ENCODE measurements around the gene RHBDD2. TPM values are rescaled to one million over a fixed set of nuclear protein-coding genes. Genes with fewer than 3 reads are reported as not detected.
"Not testable (repeated sequence)": the region's sequence is repeated elsewhere in the genome, so short reads cannot be mapped to it uniquely, and the experiment has no call there.

RHBDD2 gene
- total and polyA plus RNA-seq, 10 donors: 30.5 to 69.2 (median 47.0) TPM

DNA sequence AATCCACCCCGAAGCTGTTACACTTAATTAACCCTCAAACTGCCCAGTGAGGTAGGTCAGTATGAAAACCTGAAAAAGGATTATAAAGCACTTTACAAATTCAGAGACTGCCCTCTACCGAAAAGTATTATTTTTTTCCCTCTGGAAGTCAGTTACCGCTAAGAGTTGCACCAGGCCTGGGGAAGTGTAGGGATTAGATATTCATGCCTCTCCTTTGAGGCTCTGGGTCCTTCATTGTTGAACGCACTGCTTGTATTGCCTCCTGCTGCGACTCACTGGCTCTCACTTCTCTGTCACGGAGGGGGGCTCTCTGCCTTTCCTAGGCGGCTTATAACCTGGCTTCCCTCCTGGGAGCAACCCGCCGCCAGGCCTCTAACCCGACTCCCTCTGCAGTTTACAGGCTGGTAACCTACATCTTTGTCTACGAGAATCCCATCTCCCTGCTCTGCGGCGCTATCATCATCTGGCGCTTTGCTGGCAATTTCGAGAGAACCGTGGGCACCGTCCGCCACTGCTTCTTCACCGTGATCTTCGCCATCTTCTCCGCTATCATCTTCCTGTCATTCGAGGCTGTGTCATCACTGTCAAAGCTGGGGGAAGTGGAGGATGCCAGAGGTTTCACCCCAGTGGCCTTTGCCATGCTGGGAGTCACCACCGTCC is 2.7 kb downstream of the RHBDD2 start:
- DNase-seq: no peak
- Histone ChIP-seq H3K27me3 (replicated peaks in 1 of 7) (no peaks in the 10 kb centered on the region), H3K27ac (no peak overlapping the region), H3K4me1 (peaks cover 6 to 71% (median 39%) of the 10 kb centered on the region in 6 donors), H3K4me3 (no peak overlapping the region), H3K9me3 (no peaks in the 10 kb centered on the region), H3K36me3 (peaks cover 0 to 64% (median 53%) of the 10 kb centered on the region in 6 donors)
- TF ChIP-seq, protein P1, sequence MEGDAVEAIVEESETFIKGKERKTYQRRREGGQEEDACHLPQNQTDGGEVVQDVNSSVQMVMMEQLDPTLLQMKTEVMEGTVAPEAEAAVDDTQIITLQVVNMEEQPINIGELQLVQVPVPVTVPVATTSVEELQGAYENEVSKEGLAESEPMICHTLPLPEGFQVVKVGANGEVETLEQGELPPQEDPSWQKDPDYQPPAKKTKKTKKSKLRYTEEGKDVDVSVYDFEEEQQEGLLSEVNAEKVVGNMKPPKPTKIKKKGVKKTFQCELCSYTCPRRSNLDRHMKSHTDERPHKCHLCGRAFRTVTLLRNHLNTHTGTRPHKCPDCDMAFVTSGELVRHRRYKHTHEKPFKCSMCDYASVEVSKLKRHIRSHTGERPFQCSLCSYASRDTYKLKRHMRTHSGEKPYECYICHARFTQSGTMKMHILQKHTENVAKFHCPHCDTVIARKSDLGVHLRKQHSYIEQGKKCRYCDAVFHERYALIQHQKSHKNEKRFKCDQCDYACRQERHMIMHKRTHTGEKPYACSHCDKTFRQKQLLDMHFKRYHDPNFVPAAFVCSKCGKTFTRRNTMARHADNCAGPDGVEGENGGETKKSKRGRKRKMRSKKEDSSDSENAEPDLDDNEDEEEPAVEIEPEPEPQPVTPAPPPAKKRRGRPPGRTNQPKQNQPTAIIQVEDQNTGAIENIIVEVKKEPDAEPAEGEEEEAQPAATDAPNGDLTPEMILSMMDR (IDR thresholded peaks at IDR 0.05 in 8 of 11, conservative IDR thresholded peaks at IDR 0.05 in 3 of 11): no peak
- no peak for TF ChIP-seq POLR2A (IDR thresholded peaks at IDR 0.05)
- TF ChIP-seq POLR2AphosphoS5 (IDR thresholded peaks at IDR 0.05): no peak
- intact Hi-C loops (cut with DNase I; ENCODE audit: low total_unique reads): no loop called here
- 88 to 93% (median 90%) methylated on average over 23 of the region's 23 CpGs for WGBS, 5 donors

GRCh38 chr7:75883265-75883824 is 4.5 kb downstream of the RHBDD2 start:
- H3K9me3 ChIP-seq; DNase-seq; intact Hi-C loops (cut with DNase I; ENCODE audit: low total_unique reads); H3K27me3 ChIP-seq (replicated peaks in 1 of 7); H3K27ac ChIP-seq; H3K4me3 ChIP-seq: not testable (repeated sequence)
- Histone ChIP-seq H3K36me3 (peaks cover 0 to 82% (median 68%) of the 10 kb centered on the region in 6 donors), H3K4me1 (peaks cover 6 to 54% (median 29%) of the 10 kb centered on the region in 6 donors)
- 82 to 86% (median 85%) methylated on average over 13 of the region's 13 CpGs for WGBS, 5 donors

DNA sequence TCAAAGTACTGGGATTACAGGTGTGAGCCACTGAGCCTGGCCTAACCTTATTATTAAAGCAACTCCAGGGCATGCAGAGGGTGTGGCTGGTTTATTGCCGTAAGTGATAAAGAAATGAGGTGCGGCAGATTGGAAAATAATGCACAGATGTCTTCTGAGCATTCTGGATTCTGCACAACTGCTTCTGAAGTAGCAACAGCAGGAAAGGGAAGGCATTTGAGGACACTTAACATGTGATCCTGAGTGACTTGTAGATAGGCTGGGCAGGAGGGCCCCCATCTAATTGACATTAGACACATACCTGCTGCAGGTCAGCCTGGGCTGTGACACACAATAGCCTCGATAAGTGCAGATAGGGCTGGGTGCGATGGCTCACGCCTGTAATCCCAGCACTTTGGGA is 5.6 kb downstream of the RHBDD2 start:
- TF ChIP-seq POLR2AphosphoS5 (IDR thresholded peaks at IDR 0.05) (no peak), POLR2A (IDR thresholded peaks at IDR 0.05) (no peak)
- TF ChIP-seq, protein P1 (IDR thresholded peaks at IDR 0.05 in 8 of 11, conservative IDR thresholded peaks at IDR 0.05 in 3 of 11): no peak
- 93 to 98% (median 97%) methylated on average over 5 of the region's 5 CpGs for WGBS, 5 donors
- Histone ChIP-seq H3K27me3 (replicated peaks in 1 of 7) (no peaks in the 10 kb centered on the region), H3K4me3 (no peak overlapping the region), H3K36me3 (peaks cover 0 to 93% (median 71%) of the 10 kb centered on the region in 6 donors), H3K9me3 (no peaks in the 10 kb centered on the region), H3K4me1 (peaks cover 6 to 47% (median 24%) of the 10 kb centered on the region in 6 donors), H3K27ac (no peak overlapping the region)
- DNase-seq: no peak
- intact Hi-C loops (cut with DNase I; ENCODE audit: low total_unique reads): no loop called here

GRCh38 chr7:75885036-75885435 is 6.2 kb downstream of the RHBDD2 start:
- peaks cover 0 to 97% (median 71%) of the 10 kb centered on the region in 6 donors for H3K36me3 ChIP-seq
- H3K9me3 ChIP-seq: no peaks in the 10 kb centered on the region
- WGBS, 5 donors: 89 to 97% (median 93%) methylated on average over 3 of the region's 3 CpGs
- intact Hi-C loops (cut with DNase I; ENCODE audit: low total_unique reads): no loop called here
- no peak overlapping the region for H3K4me3 ChIP-seq
- no peak for DNase-seq
- TF ChIP-seq, protein P1 (IDR thresholded peaks at IDR 0.05 in 8 of 11, conservative IDR thresholded peaks at IDR 0.05 in 3 of 11): no peak
- TF ChIP-seq POLR2AphosphoS5 (IDR thresholded peaks at IDR 0.05) (no peak), POLR2A (IDR thresholded peaks at IDR 0.05) (no peak)
- H3K27ac ChIP-seq: no peak overlapping the region
- peaks cover 3 to 42% (median 19%) of the 10 kb centered on the region in 6 donors for H3K4me1 ChIP-seq
- no peaks in the 10 kb centered on the region for H3K27me3 ChIP-seq (replicated peaks in 1 of 7)

Measured in spleen (tissue), 11 donors.